Mesenchymal stem cell (in vitro differentiated cells and primary cell): ENCODE measurements around the gene FAM83C.

Source experiments
- DNase-seq: peaks from one replicate; pipeline ENCODE4 v3.0.0-alpha.2; 2013
- H2AFZ ChIP-seq: one replicate; pipeline ENCODE4 v1.6.1; 2013; ENCODE audit warnings: low read depth, mild to moderate bottlenecking, control low read depth, inconsistent platforms, low read length, moderate library complexity
- H2AK5ac ChIP-seq: 2 replicates; pipeline ENCODE4 v1.6.1; 2013; ENCODE audit warnings: low read length, moderate library complexity, mild to moderate bottlenecking, inconsistent platforms; ENCODE audit not compliant: severe bottlenecking
- H2BK120ac ChIP-seq: one replicate; pipeline ENCODE4 v1.6.1; 2013; ENCODE audit warnings: low read depth, mild to moderate bottlenecking, inconsistent platforms, low read length, moderate library complexity
- H2BK12ac ChIP-seq, 2 experiments: one replicate each; pipeline ENCODE4 v1.6.1; 2013; ENCODE audit warnings: inconsistent platforms in 2 of 2, low read length in 2 of 2, mild to moderate bottlenecking in 2 of 2, moderate library complexity in 2 of 2, control low read depth in 1 of 2
- H2BK15ac ChIP-seq: one replicate; pipeline ENCODE4 v1.6.1; 2013; ENCODE audit warnings: mild to moderate bottlenecking, low read depth, inconsistent platforms; ENCODE audit not compliant: poor library complexity, severe bottlenecking
- H2BK5ac ChIP-seq: 2 replicates; pipeline ENCODE4 v1.6.1; 2013; ENCODE audit warnings: low read depth, mild to moderate bottlenecking, low read length, control low read depth, inconsistent platforms; ENCODE audit not compliant: poor library complexity, severe bottlenecking
- H3K14ac ChIP-seq, 2 experiments: one replicate each; pipeline ENCODE4 v1.6.1; 2013; ENCODE audit warnings: inconsistent platforms in 2 of 2, low read length in 2 of 2, control low read depth in 1 of 2, mild to moderate bottlenecking in 1 of 2, moderate library complexity in 1 of 2
- H3K18ac ChIP-seq, 2 experiments: one replicate each; pipeline ENCODE4 v1.6.1; 2013; ENCODE audit warnings: inconsistent platforms in 2 of 2, low read length in 2 of 2, control low read depth in 1 of 2, low read depth in 1 of 2, mild to moderate bottlenecking in 1 of 2
- H3K23ac ChIP-seq, 2 experiments: one replicate each; pipeline ENCODE4 v1.6.1; 2013; ENCODE audit warnings: inconsistent platforms in 2 of 2, low read length in 2 of 2, mild to moderate bottlenecking in 2 of 2, moderate library complexity in 2 of 2, control low read depth in 1 of 2
- H3K27ac ChIP-seq: 2 replicates; pipeline ENCODE4 v1.5.1; 2013; ENCODE audit warnings: mild to moderate bottlenecking, moderate library complexity, low read length, control low read depth, inconsistent platforms; ENCODE audit not compliant: poor library complexity, severe bottlenecking
- H3K27me3 ChIP-seq, 2 experiments: 2 replicates each; pipeline versions ENCODE4 v1.6.1 to v1.7.0; 2013; ENCODE audit warnings: low read length in 2 of 2, mild to moderate bottlenecking in 2 of 2, moderate library complexity in 2 of 2, control low read depth in 1 of 2, inconsistent platforms in 1 of 2; ENCODE audit not compliant: control insufficient read depth in 1 of 2, insufficient read depth in 1 of 2
- H3K36me3 ChIP-seq, 2 experiments: 2 replicates each; pipeline versions ENCODE4 v1.6.1 to v1.7.0; 2013; ENCODE audit warnings: low read length in 2 of 2, control low read depth in 1 of 2, inconsistent platforms in 1 of 2, low read depth in 1 of 2, mild to moderate bottlenecking in 1 of 2; ENCODE audit not compliant: insufficient read depth in 2 of 2, control insufficient read depth in 1 of 2
- H3K4ac ChIP-seq, 2 experiments: one replicate each; pipeline ENCODE4 v1.6.1; 2013; ENCODE audit warnings: inconsistent platforms in 2 of 2, low read length in 2 of 2, mild to moderate bottlenecking in 2 of 2, moderate library complexity in 2 of 2, control low read depth in 1 of 2, low read depth in 1 of 2
- H3K4me1 ChIP-seq: 2 replicates; pipeline ENCODE4 v1.6.1; 2013; ENCODE audit warnings: low read depth, low read length, control low read depth; ENCODE audit not compliant: control insufficient read depth, insufficient read depth
- H3K4me2 ChIP-seq: 2 replicates; pipeline ENCODE4 v1.6.1; 2013; ENCODE audit warnings: low read length, mild to moderate bottlenecking, inconsistent platforms; ENCODE audit not compliant: poor library complexity, severe bottlenecking
- H3K4me3 ChIP-seq, 2 experiments: 2 replicates each; pipeline versions ENCODE4 v1.5.1 to v1.7.0; 2013; ENCODE audit warnings: low read length in 2 of 2, mild to moderate bottlenecking in 2 of 2, control low read depth in 1 of 2, low read depth in 1 of 2; ENCODE audit not compliant: insufficient read depth in 1 of 2
- H3K79me1 ChIP-seq: replicated peaks from 2 replicates; pipeline ENCODE4 v1.6.1; 2013; ENCODE audit warnings: mild to moderate bottlenecking, control low read depth, low read length, inconsistent platforms; ENCODE audit not compliant: poor library complexity, severe bottlenecking
- H3K9ac ChIP-seq: 2 replicates; pipeline ENCODE4 v1.7.0; 2013; ENCODE audit warnings: mild to moderate bottlenecking, low read length, moderate library complexity
- H3K9me3 ChIP-seq: 2 replicates; pipeline ENCODE4 v1.7.0; 2013; ENCODE audit warnings: mild to moderate bottlenecking, low read length; ENCODE audit not compliant: control insufficient read depth
- H4K8ac ChIP-seq: one replicate; pipeline ENCODE4 v1.6.1; 2013; ENCODE audit warnings: inconsistent platforms, mild to moderate bottlenecking, low read length, moderate library complexity
- H4K91ac ChIP-seq: one replicate; pipeline ENCODE4 v1.6.1; 2013; ENCODE audit warnings: mild to moderate bottlenecking, low read length, inconsistent platforms
- WGBS: methylation state at CpG from one replicate; pipeline ENCODE4 v1.1.7; 2013; ENCODE audit warnings: mixed read lengths; 5-methylcytosine and 5-hydroxymethylcytosine counted together

The FAM83C gene

GRCh38 chr20:35312318-35312717 lies 20.1 kb upstream of the FAM83C start:
- Histone ChIP-seq H3K9me3 (no peaks in the 10 kb centered on the region), H3K18ac (no peak overlapping the region), H3K36me3 (peaks cover 2 to 3% of the 10 kb centered on the region in 2 experiments), H3K9ac (no peak overlapping the region), H3K27ac (peak overlapping the region; percentile 84), H3K14ac (no peak overlapping the region), H3K4me1 (peaks cover 25% of the 10 kb centered on the region), H2BK5ac (no peak overlapping the region), H3K27me3 (no peaks in the 10 kb centered on the region), H3K23ac (no peak overlapping the region), H3K4me3 (no peak overlapping the region), H2AFZ (no peak overlapping the region), H3K4me2 (no peak overlapping the region), H4K91ac (no peak overlapping the region), H4K8ac (no peak overlapping the region), H3K4ac (no peak overlapping the region), H2AK5ac (no peak overlapping the region), H3K79me1 (peaks cover 13% of the 10 kb centered on the region), H2BK15ac (no peak overlapping the region), H2BK120ac (no peak overlapping the region), H2BK12ac (peak overlapping the region in 1 of 2 experiments; percentile 71)
- DNase-seq, result peak; percentile 87
- WGBS, result no CpG with 5 or more reads among the region's 1 CpG

DNA sequence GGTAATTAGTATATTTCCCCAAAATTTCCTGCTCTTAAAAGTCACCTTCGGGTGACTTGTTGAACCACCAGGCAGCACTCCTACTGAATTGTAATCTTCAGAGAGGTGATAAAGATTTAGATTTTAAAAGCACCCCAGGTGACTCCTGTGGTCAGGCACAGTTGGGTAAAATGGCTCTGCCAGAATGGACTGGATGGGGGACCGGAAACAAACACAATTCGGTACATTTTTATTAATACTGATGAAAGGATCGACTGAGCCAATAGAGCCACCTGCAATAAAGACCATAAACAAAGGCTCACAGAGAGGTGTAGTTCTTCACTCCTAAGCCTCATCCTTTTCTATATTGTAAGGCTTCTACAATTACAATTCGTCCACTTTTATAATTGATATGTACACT lies 19.6 kb upstream of the FAM83C start:
- Histone ChIP-seq H3K18ac (no peak overlapping the region), H3K4me2 (no peak overlapping the region), H3K4ac (no peak overlapping the region), H4K91ac (no peak overlapping the region), H2AK5ac (peak overlapping the region; percentile 89), H3K36me3 (peaks cover 2 to 3% of the 10 kb centered on the region in 2 experiments), H2AFZ (no peak overlapping the region), H3K79me1 (peaks cover 13% of the 10 kb centered on the region), H2BK120ac (no peak overlapping the region), H3K23ac (no peak overlapping the region), H3K4me1 (peaks cover 30% of the 10 kb centered on the region), H2BK5ac (peak overlapping the region; percentile 94), H2BK12ac (no peak overlapping the region), H3K9ac (no peak overlapping the region), H2BK15ac (no peak overlapping the region), H3K9me3 (no peaks in the 10 kb centered on the region), H3K27ac (peak overlapping the region; percentile 84), H3K4me3 (no peak overlapping the region), H3K27me3 (no peaks in the 10 kb centered on the region), H4K8ac (no peak overlapping the region), H3K14ac (no peak overlapping the region)
- DNase-seq, result no peak
- 94% methylated on average over 4 of the region's 5 CpGs for WGBS

DNA sequence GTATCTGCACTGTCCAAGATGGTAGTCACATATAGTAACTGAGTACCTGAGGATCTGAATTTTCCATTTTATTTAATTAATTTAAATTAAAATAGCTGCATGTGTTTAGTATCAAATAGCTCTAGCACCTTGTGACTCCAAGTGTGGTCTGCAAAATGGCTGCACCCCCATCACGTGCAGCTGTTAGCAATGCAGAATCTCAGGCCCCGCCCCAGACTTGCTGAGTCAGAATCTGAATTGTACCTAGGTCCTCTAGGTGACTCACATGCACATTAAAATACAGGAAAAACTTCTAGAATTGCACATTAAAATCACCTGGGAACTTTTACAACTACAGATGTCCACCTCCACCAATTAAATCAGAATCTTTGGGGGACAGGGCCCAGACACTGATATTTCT lies 19.2 kb upstream of the FAM83C start:
- Histone ChIP-seq H3K18ac (no peak overlapping the region), H3K4ac (no peak overlapping the region), H3K23ac (no peak overlapping the region), H3K4me2 (no peak overlapping the region), H3K79me1 (peaks cover 13% of the 10 kb centered on the region), H2BK15ac (no peak overlapping the region), H2BK5ac (peak overlapping the region; percentile 94), H3K14ac (no peak overlapping the region), H2AK5ac (peak overlapping the region; percentile 89), H3K27me3 (no peaks in the 10 kb centered on the region), H3K9me3 (no peaks in the 10 kb centered on the region), H2BK120ac (no peak overlapping the region), H3K4me3 (no peak overlapping the region), H4K8ac (no peak overlapping the region), H2BK12ac (peak overlapping the region in 1 of 2 experiments; percentile 14), H4K91ac (no peak overlapping the region), H3K9ac (no peak overlapping the region), H2AFZ (no peak overlapping the region), H3K4me1 (peaks cover 34% of the 10 kb centered on the region), H3K27ac (peak overlapping the region; percentile 84), H3K36me3 (peaks cover 2 to 3% of the 10 kb centered on the region in 2 experiments)
- 48% methylated on average over 2 of the region's 2 CpGs for WGBS
- DNase-seq, result no peak

DNA sequence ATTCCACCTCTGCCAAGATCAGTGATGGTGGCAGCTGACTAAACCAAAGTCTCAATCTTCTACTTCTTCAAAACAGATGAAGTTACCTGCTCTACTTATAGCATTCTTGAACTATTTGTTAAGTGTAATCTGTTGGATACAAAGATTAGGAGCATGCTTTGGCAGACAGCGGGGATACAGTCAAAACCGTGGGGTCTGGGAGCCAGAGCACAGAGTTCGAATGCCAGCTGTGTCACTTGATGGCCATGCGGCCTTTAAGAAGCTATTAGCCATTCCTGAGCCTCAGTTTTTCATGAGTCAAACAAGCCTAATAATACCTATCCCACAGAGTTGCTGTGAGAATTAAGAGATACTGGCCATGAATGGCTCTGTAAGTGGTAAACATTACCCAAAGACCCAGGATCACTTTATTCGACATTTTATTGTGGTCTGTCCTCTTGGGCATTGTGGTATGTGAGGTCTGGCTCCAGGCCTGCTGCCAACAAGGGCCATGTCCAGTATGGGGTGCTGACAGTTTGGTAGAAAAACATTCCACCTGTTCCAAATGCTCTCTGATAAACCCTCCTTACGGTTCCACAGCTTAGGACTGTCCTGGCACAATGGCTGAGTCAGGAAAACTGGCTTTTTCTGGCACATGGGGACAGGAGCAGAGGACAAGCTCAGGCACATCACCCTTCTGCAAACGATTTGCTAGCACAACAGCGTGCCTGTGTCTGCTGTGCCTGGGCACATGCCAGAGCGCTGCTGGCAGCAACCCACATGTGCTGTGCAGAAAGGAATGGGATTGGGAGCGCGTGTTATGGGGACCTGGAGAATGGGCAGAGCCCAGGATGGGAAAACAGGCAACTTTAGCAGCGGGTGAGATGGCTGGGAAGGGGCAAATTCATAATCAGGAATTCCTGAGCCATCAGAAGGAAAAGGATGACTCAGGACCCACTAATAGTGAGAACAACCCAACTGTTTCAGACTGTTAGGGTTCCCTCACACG lies 15.7 kb upstream of the FAM83C start:
- H2AK5ac ChIP-seq, result peak overlapping the region; percentile 99
- peak overlapping the region; percentile 63 for H2BK5ac ChIP-seq
- H3K4me1 ChIP-seq, result peaks cover 50% of the 10 kb centered on the region
- H3K18ac ChIP-seq, result peak overlapping the region; percentile 78 to 97
- no peaks in the 10 kb centered on the region for H3K9me3 ChIP-seq
- H3K4ac ChIP-seq, result peak overlapping the region; percentile 56 to 95
- H3K4me2 ChIP-seq, result no peak overlapping the region
- peak overlapping the region; percentile 19 for H4K91ac ChIP-seq
- H3K27me3 ChIP-seq, result no peaks in the 10 kb centered on the region
- no peak overlapping the region for H3K4me3 ChIP-seq
- peak overlapping the region; percentile 90 for H2BK120ac ChIP-seq
- H3K27ac ChIP-seq, result peak overlapping the region; percentile 99
- no peak overlapping the region for H2AFZ ChIP-seq
- H3K79me1 ChIP-seq, result peaks cover 4% of the 10 kb centered on the region
- peak overlapping the region; percentile 71 for H4K8ac ChIP-seq
- H2BK15ac ChIP-seq, result no peak overlapping the region
- H3K14ac ChIP-seq, result peak overlapping the region in 1 of 2 experiments; percentile 9
- H3K23ac ChIP-seq, result no peak overlapping the region
- peak overlapping the region; percentile 70 for H3K9ac ChIP-seq
- 68% methylated on average over 11 of the region's 13 CpGs for WGBS
- H3K36me3 ChIP-seq, result no peaks in the 10 kb centered on the region
- peak overlapping the region; percentile 96 to 100 for H2BK12ac ChIP-seq
- DNase-seq, result peak; percentile 65
